Measurements from ENCODE around the gene NRN1L. TPM values are rescaled to one million over a fixed set of nuclear protein-coding genes. Genes with fewer than 3 reads are reported as not detected.

Gene NRN1L
- total RNA-seq = not detected in 2 replicates

DNA sequence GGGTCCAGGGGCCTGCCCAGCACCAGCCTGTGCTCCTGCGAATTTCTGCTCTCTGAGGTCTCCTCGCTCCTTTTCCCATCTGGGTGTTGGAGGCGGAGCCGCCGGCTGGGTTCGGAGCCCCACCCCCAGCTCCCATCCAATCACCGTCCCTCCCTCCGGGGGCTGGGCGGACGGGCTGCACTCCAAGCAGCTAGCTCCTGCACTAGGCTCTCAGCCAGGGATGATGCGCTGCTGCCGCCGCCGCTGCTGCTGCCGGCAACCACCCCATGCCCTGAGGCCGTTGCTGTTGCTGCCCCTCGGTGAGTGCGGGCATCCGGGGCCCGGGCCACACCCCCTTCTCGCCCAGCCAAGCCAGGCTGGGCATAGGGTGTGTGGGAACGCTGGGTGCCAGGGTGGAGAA lies at the start of gene NRN1L:
Gene NRN1L (plus strand): TSS at position 202 of the 400 bp plus-strand sequence. CDS start 19 bp downstream, at position 221.

DNA sequence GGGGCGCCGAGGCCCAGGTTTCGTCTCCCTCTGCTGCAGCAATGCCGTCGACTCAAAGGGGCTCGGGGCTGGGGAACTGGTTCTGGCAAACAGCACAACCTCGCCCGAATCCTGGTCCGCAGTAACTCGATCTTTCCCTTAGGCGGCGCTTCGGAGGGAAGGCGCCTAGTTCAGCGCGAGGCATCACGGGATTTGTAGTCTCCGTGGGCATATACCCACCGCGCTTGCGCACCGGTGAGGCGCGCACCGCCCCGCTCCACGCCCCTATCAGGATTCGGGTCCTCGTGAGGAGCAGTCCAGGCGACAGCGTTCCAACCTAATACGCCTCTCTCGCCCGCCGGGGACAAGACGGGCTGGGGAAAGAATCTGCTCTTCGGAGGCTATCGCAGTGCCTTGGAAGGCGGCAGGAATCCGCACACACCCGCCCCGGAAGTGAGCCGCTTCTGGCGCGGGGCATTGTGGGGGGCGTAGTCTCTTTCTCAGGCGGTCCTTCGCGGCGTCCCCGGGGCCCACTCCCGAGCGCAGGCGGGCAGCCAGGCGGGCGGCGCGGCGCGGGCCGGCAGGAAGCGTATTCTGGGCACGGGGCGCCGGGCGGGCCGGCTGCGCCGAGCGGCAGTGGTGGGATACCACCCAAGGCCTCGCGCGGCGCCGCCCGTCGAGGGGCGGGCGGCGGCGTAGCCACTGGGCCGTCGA lies 42.7 kb upstream of the NRN1L start, which contains the start of gene THAP11:
Gene THAP11 (plus strand): TSS at position 505 of the 693 bp plus-strand sequence. CDS start 235 bp downstream, outside the sequence.

DNA sequence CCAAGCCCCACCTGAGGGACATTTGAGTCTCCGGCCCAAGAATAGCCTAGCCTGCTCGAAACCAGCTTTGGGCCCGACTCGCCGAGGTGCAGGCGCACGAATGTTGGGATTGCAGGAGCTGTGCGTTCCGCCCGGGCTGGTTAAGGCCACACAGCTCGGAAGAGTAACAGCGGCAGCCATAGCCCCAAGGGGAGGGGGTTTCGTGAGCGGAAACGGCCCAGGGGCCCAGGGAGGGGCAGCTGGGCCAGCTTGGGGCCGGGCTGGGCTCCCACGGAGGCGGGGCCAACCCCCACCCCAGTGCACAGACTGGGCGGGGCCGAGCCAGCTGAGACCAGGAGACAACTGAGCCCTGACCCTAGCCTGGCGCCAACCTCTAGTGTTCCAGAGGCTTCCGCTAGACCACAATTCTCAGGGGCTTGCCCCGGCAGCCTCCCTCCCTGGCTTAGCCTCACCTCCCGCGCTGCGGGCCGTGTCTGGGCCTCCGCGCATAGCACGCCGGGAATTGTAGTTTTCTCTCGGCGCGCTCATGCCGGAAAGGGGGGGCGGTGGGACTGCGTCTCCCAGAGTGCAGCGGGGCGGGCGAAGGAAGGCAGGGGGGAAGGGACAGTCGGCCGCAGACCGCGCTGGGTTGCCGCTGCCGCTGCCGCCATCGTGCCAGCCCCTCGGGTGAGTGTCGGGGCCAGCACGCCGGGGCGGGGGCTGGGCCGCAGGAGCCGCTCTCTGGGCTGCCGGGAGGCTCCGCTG lies 38.2 kb upstream of the NRN1L start, which contains the start of gene NUTF2:
Gene NUTF2 (plus strand): TSS at position 614 of the 744 bp plus-strand sequence. CDS start 18,198 bp downstream, outside the sequence.

DNA sequence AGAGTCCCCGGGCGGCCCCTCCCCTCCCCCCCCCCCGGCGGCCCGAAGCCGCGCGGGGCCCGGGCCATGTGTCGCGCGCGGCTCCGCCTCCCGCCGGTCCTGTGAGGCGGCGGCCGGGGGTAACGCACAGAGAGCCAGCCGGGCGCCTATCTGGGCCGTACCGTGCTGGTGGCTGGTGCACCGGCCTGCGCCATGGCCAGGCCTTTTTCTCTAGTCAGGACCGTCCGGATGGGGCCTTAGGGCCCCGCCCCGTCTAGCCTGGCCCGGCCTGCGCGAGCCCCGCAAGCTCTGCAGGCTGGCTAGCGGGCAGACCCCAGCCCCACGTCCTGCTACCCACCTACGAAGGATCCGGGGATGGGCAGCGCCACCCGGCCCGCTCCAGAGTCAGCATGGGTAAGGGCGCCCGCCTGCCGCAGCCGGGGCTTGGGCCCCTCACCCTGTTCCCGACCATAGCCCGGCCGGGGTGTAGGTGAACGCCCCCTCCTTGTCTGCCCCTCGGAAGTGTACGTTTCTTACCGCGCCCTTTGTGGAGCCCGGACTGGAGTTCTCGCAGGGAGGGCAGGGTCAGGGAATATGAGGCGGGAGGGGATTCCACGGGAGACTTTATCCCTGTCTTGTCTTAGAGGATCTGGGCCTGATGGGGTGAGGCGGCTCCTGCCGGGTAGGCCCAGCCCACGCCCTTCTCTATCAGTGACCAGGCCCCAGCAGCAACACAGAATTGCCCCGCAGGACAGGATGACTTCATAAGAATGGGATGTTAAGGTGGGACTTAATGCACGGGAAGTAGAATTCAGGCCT lies 37.4 kb upstream of the NRN1L start, which contains the start of gene CENPT:
Gene CENPT (minus strand): TSS at position 630 of the 798 bp plus-strand sequence. CDS start 13,834 bp downstream, outside the sequence.

DNA sequence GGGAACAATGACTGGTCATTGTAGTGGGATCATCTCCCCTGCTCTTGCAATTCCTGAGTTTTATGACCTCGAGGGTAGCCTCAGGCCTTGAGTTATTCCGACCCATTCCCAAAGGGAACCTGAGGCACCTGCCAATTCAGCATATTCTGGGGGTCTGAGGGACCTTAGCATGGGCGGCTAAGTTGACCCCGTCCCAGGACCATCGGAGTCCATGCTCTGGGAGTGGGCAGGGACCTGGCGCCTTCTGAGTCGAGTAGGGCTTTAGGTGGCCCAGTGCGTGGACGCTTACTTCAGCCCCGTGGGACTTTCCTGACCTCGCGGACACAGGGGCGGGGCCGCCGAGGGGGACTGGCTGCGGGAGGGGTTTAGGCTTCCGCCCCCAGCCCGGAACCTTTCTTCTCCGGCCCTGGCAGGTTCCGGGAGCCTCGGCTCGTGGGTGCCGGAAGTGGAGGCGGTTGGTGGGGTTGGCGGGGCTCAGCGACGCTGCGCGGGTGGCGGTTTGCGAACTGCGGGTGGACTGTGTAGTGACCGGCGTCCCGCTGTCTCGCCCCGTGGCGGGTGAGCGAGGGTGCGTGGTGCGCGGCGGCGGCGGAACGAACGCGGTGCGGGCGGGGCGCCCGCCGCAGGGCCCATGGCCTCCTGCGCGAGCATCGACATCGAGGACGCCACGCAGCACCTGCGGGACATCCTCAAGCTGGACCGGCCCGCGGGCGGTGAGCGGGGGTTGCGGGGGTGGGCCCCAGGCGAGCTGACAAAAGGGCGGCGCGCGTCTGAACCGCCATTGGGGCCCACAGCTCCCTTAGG lies 11.9 kb upstream of the NRN1L start, which contains the start of gene EDC4:
Gene EDC4 (plus strand): TSS at position 422 of the 804 bp plus-strand sequence. CDS start 210 bp downstream, at position 632.

DNA sequence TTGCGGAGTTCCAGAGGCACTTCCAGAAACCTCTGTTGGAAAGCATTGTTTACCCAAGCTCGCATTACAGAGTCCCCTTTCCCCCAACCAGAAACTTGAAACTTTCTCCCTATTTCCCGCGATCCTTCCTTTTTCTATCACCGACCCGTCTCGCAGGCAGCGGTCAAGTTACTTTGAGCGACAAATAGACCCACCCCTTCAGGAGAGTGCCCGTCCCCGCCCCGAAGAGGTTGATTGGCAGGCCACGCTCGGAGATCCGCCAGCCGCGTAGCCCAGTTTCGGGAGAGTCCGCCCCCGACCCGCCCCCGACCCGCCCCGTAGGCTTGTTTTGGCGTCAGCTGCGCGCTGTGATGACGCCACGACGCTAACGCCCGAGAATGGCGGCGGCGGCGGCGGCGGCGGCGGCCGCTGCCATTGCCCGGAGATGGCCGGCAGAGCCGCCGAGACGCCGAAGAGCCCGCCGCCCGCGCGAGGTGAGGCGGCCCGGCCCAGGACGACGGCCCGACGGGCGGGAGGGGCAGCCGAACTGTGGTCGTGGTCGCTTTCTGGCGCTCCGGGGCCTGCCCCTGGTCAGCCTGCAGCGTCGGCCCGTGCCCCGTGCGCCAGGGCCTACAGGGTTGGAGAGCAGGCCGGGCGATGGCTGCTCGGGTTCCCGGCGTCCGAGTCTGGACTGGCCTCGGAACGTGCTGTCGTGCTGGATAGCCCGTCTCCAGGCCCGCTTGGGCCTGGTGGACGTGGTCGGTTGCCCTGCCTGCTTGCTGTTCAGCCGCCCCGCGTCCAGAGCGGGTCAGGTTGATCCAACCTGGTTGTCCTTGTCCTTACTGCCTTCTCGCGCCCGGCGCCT lies 8.4 kb downstream of the NRN1L start, which contains the start of gene PSKH1:
Gene PSKH1 (plus strand): TSS at position 356 of the 844 bp plus-strand sequence. CDS start 15,496 bp downstream, outside the sequence.

DNA sequence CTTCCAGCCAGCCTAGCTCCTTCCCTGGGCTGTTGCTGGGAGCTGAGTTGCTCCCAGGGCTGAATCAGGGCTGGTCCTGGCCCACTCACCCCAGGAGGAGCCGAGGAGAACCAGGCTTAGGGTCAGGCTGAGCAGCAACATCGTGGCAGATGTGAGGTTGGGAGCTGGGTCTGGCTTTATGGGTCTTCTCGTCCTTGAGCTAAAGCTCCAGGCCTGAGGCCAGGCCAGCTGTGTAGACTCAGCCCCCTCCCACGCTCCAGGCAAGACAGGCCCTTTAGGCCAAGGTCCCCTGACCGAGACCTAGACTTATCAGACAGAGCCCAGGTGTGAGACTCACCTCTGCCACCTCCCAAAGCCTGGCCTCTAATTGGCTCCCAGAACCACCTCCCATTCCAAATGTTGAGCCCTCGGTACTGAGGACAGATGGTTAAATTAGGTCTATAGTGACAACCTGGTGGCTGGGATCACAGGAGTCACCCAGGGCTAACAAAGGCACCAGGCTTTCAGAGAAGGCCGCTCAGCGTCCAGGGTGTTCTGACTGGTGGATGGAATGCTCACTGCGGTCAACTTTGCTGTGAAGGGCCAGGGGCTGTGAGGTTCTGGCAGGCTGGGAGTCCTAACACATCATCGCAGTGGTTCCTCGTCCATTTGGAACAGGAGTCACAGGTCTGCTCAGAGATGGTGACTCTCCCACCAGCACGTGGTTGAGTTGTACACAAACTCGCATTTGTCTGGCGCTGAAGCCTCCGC lies 47.2 kb downstream of the NRN1L start, which contains the start of gene CTRL:
Gene CTRL (minus strand): TSS at position 151 of the 750 bp plus-strand sequence. CDS start 10 bp downstream, at position 141.

Other genes starting within 250 kb of the NRN1L start
- gene CARMIL2, start 239.7 kb upstream of the NRN1L start, total RNA-seq = 0.28 and 0.38 TPM in 2 replicates
- 10.4 and 20.5 TPM in 2 replicates for gene ACD, start 224.6 kb upstream of the NRN1L start, total RNA-seq
- gene PARD6A, start 223.9 kb upstream of the NRN1L start, total RNA-seq = 1.1 and 1.2 TPM in 2 replicates
- 13.2 and 17.8 TPM in 2 replicates for gene ENKD1, start 218.1 kb upstream of the NRN1L start, total RNA-seq
- gene C16orf86, start 218.1 kb upstream of the NRN1L start, total RNA-seq = 2.5 and 7.6 TPM in 2 replicates
- 11.3 and 17.3 TPM in 2 replicates for gene GFOD2, start 165.6 kb upstream of the NRN1L start, total RNA-seq
- gene RANBP10, start 78.3 kb upstream of the NRN1L start, total RNA-seq = 3.1 and 3.8 TPM in 2 replicates
- gene TSNAXIP1, start 78.0 kb upstream of the NRN1L start, total RNA-seq = 0.38 and 1.1 TPM in 2 replicates
- 34.7 and 39.5 TPM in 2 replicates for gene THAP11, start 42.6 kb upstream of the NRN1L start, total RNA-seq
- 153 and 331 TPM in 2 replicates for gene NUTF2, start 38.0 kb upstream of the NRN1L start, total RNA-seq
- 24.2 and 40.6 TPM in 2 replicates for gene CENPT, start 37.2 kb upstream of the NRN1L start, total RNA-seq
- gene EDC4, start 11.8 kb upstream of the NRN1L start, total RNA-seq = 32.7 and 59.4 TPM in 2 replicates
- gene PSKH1, start 8.4 kb downstream of the NRN1L start, total RNA-seq = 13.5 and 14.8 TPM in 2 replicates
- gene CTRL, start 47.0 kb downstream of the NRN1L start, total RNA-seq = 0.56 and 0.96 TPM in 2 replicates
- 47.9 and 55.8 TPM in 2 replicates for gene PSMB10, start 52.0 kb downstream of the NRN1L start, total RNA-seq
- gene LCAT, start 59.2 kb downstream of the NRN1L start, total RNA-seq = 3.1 and 8.5 TPM in 2 replicates
- 103 and 122 TPM in 2 replicates for gene SLC12A4, start 83.8 kb downstream of the NRN1L start, total RNA-seq
- not detected in 2 replicates for gene DPEP3, start 95.6 kb downstream of the NRN1L start, total RNA-seq
- under 0.01 TPM in 1 of 2 replicates, not detected in the other for gene DPEP2, start 114.6 kb downstream of the NRN1L start, total RNA-seq
- not detected in 2 replicates for gene DPEP2NB, start 131.0 kb downstream of the NRN1L start, total RNA-seq
- 6.2 and 10.2 TPM in 2 replicates for gene DDX28, start 138.3 kb downstream of the NRN1L start, total RNA-seq
- 14.4 and 23.2 TPM in 2 replicates for gene DUS2, start 138.4 kb downstream of the NRN1L start, total RNA-seq
- gene NFATC3, start 200.5 kb downstream of the NRN1L start, total RNA-seq = 9.2 and 12.1 TPM in 2 replicates